ENCODE results near the gene RNF182. TPM values are rescaled to one million over a fixed set of nuclear protein-coding genes. Genes with fewer than 3 reads are reported as not detected.

The RNF182 gene
- total RNA-seq, 1 donor from 2014 or later = 2.3 TPM

- Mint-ChIP-seq H3K9me3 (no peaks in the 10 kb centered on the region), H3K36me3 (ENCODE audit: low read depth) (no peaks in the 10 kb centered on the region), H3K4me3 (peak overlapping the region; percentile 8), H3K4me1 (peaks cover 16% of the 10 kb centered on the region), H3K27me3 (ENCODE audit: low read depth) (peaks cover 59% of the 10 kb centered on the region), H3K27ac (ENCODE audit: unreplicated experiment) (no peak overlapping the region)
- no peak for TF ChIP-seq CTCF (conservative IDR thresholded peaks at IDR 0.05)
- no peak for DNase-seq (ENCODE audit: low read depth, low spot score)
Observed at GRCh38 chr6:13922750-13923149, 2.0 kb upstream of the RNF182 start.

- H3K4me1 Mint-ChIP-seq = peaks cover 16% of the 10 kb centered on the region
- no peak overlapping the region for H3K27ac Mint-ChIP-seq (ENCODE audit: unreplicated experiment)
- no peak for DNase-seq (ENCODE audit: low read depth, low spot score)
- H3K9me3 Mint-ChIP-seq = no peaks in the 10 kb centered on the region
- TF ChIP-seq CTCF (conservative IDR thresholded peaks at IDR 0.05) = no peak
- H3K36me3 Mint-ChIP-seq (ENCODE audit: low read depth) = no peaks in the 10 kb centered on the region
- peaks cover 66% of the 10 kb centered on the region for H3K27me3 Mint-ChIP-seq (ENCODE audit: low read depth)
- peak overlapping the region; percentile 96 for H3K4me3 Mint-ChIP-seq
Observed at GRCh38 chr6:13923527-13924145, 1.1 kb upstream of the RNF182 start.

- no peak for TF ChIP-seq CTCF (conservative IDR thresholded peaks at IDR 0.05)
- Mint-ChIP-seq H3K27ac (ENCODE audit: unreplicated experiment) (peak overlapping the region; percentile 64), H3K4me3 (peak overlapping the region; percentile 96), H3K36me3 (ENCODE audit: low read depth) (no peaks in the 10 kb centered on the region), H3K4me1 (peaks cover 16% of the 10 kb centered on the region), H3K27me3 (ENCODE audit: low read depth) (peaks cover 69% of the 10 kb centered on the region), H3K9me3 (no peaks in the 10 kb centered on the region)
- peak; percentile 58 for DNase-seq (ENCODE audit: low read depth, low spot score)
Observed at GRCh38 chr6:13924146-13924948, 405 bp upstream of the RNF182 start.

GRCh38 chr6:13926378-13926777 lies 1.6 kb downstream of the RNF182 start:
- no peaks in the 10 kb centered on the region for H3K9me3 Mint-ChIP-seq
- H3K4me1 Mint-ChIP-seq = peaks cover 16% of the 10 kb centered on the region
- no peaks in the 10 kb centered on the region for H3K36me3 Mint-ChIP-seq (ENCODE audit: low read depth)
- H3K27me3 Mint-ChIP-seq (ENCODE audit: low read depth) = peaks cover 73% of the 10 kb centered on the region
- H3K4me3 Mint-ChIP-seq = peak overlapping the region; percentile 13
- H3K27ac Mint-ChIP-seq (ENCODE audit: unreplicated experiment) = no peak overlapping the region
- no peak for TF ChIP-seq CTCF (conservative IDR thresholded peaks at IDR 0.05)
- DNase-seq (ENCODE audit: low read depth, low spot score) = no peak

- Mint-ChIP-seq H3K27me3 (ENCODE audit: low read depth) (peaks cover 72% of the 10 kb centered on the region), H3K4me1 (peaks cover 16% of the 10 kb centered on the region), H3K27ac (ENCODE audit: unreplicated experiment) (no peak overlapping the region), H3K36me3 (ENCODE audit: low read depth) (no peaks in the 10 kb centered on the region), H3K9me3 (peaks cover 3% of the 10 kb centered on the region), H3K4me3 (peak overlapping the region; percentile 48)
- DNase-seq (ENCODE audit: low read depth, low spot score) = no peak
- TF ChIP-seq CTCF (conservative IDR thresholded peaks at IDR 0.05) = no peak
Observed at GRCh38 chr6:13927203-13927602, 2.5 kb downstream of the RNF182 start.

All from neural crest cell (in vitro differentiated cells).